Stomach (tissue), 9 donors: ENCODE measurements around the gene TLL2. TPM values are rescaled to one million over a fixed set of nuclear protein-coding genes. Genes with fewer than 3 reads are reported as not detected.

Source experiments
- DNase-seq, 2 donors: peaks; one replicate each; pipeline versions ENCODE4 v3.0.0 to v3.0.0-alpha.2; 2013 to 2019
- H3K27ac ChIP-seq, 5 donors: fragments of 200-600 bp in 4 of 5; sonication (generic) in 4 of 5; one replicate each; pipeline ENCODE4 v1.5.1; 2013 to 2019; ENCODE audit warnings: mild to moderate bottlenecking in 1 of 5, moderate library complexity in 1 of 5
- H3K27me3 ChIP-seq, 3 donors: fragments of 200-600 bp; sonication (generic); one replicate each; pipeline ENCODE4 v1.5.1; 2017 to 2019; ENCODE audit warnings: mixed run types in 1 of 3
- H3K36me3 ChIP-seq, 4 donors: fragments of 200-600 bp; sonication (generic); 1 replicate in 3 of 4; 2 replicates in 1 of 4; pipeline ENCODE4 v1.5.1; 2016 to 2019
- H3K4me1 ChIP-seq, 4 donors: fragments of 200-600 bp; sonication (generic); one replicate each; pipeline ENCODE4 v1.5.1; 2016 to 2019
- H3K4me3 ChIP-seq, 4 donors: fragments of 200-600 bp; sonication (generic) in 3 of 4; one replicate each; pipeline ENCODE4 v1.5.1; 2016 to 2019; ENCODE audit warnings: mild to moderate bottlenecking in 1 of 4
- H3K9me3 ChIP-seq, 4 donors: fragments of 200-600 bp; sonication (generic); one replicate each; pipeline ENCODE4 v1.5.1; 2016 to 2019
- CTCF ChIP-seq, 7 experiments: fragments of 450-650 bp in 4 of 7; fragments of 200-600 bp in 3 of 7; sonication (generic) in 3 of 7; IDR thresholded peaks; one replicate each; pipeline ENCODE4 v1.5.1; 2016 to 2019; ENCODE audit warnings: antibody characterized with exemption in 7 of 7, control low read depth in 2 of 7, mild to moderate bottlenecking in 1 of 7
- EP300 ChIP-seq: sonication (generic); formaldehyde crosslinking; IDR thresholded peaks from one replicate; pipeline ENCODE4 v1.6.1; 2017; ENCODE audit warnings: antibody characterized with exemption
- POLR2A ChIP-seq, 4 donors: fragments of 450-650 bp; IDR thresholded peaks; one replicate each; pipeline ENCODE4 v1.6.1; 2016; ENCODE audit warnings: antibody characterized with exemption in 4 of 4, control low read depth in 2 of 4, mild to moderate bottlenecking in 1 of 4, moderate library complexity in 1 of 4
- POLR2AphosphoS5 ChIP-seq, 3 donors: sonication (generic); formaldehyde crosslinking; IDR thresholded peaks; one replicate each; pipeline ENCODE4 v1.6.1; 2016; ENCODE audit warnings: antibody characterized with exemption in 3 of 3
- WGBS, 5 donors: extraction: QIAGEN DNeasy Blood & Tissue Kit in 3 of 5; methylation state at CpG; one replicate each; pipeline versions ENCODE4 v1.1.5 to v1.1.7; 2013 to 2018; 5-methylcytosine and 5-hydroxymethylcytosine counted together
- intact Hi-C: fragments of 100-400 bp; cut with DNase I; formaldehyde crosslinking; loops from one replicate; pipeline ENCODE4 v1.15.1; 2023; ENCODE audit warnings: low total_unique reads
- polyA plus RNA-seq, 3 donors: library from polyadenylated mRNA; stranded (reverse); fragments of 200-250 nt; gene quantifications; one replicate each; pipeline ENCODE4 v1.2.3, GENCODE V29; 2013
- total RNA-seq, 5 donors: library from RNA; depleted of rRNA; stranded (reverse); fragments of >200 nt; gene quantifications; one replicate each; pipeline versions ENCODE4 v1.1.0 to v1.2.3, GENCODE V29; 2014 to 2016
- donor health status: healthy with polysubstance abuse.
- donor health status: Bipolar disorder and iron deficiency.
- donor health status: healthy.

The TLL2 gene
- total and polyA plus RNA-seq, 8 donors = 0.37 to 1.4 (median 0.57) TPM; not detected in 2

- H3K27me3 ChIP-seq = peaks cover 0 to 7% (median 4%) of the 10 kb centered on the region in 3 donors
- intact Hi-C loops = no loop called here
- no peak overlapping the region for H3K4me3 ChIP-seq
- TF ChIP-seq POLR2A (IDR thresholded peaks at IDR 0.05) (no peak), CTCF (IDR thresholded peaks at IDR 0.05) (no peak)
- no peak overlapping the region for H3K27ac ChIP-seq
- DNase-seq = no peak
- peaks cover 0 to 5% (median 0%) of the 10 kb centered on the region in 4 donors for H3K9me3 ChIP-seq
- no peaks in the 10 kb centered on the region for H3K4me1 ChIP-seq
- WGBS, 5 donors = 72 to 91% (median 79%) methylated on average over 6 of the region's 6 CpGs
- no peaks in the 10 kb centered on the region for H3K36me3 ChIP-seq
Measured at GRCh38 chr10:96359616-96360015, 154.1 kb downstream of the TLL2 start.

- intact Hi-C loops = no loop called here
- DNase-seq = no peak
- Histone ChIP-seq H3K9me3 (peaks cover 0 to 5% (median 0%) of the 10 kb centered on the region in 4 donors), H3K27me3 (peaks cover 0 to 7% (median 4%) of the 10 kb centered on the region in 3 donors), H3K36me3 (no peaks in the 10 kb centered on the region), H3K27ac (no peak within 1 kb of the TSS), H3K4me1 (no peaks in the 10 kb centered on the region), H3K4me3 (no peak within 1 kb of the TSS)
- TF ChIP-seq POLR2AphosphoS5 (IDR thresholded peaks at IDR 0.05) = no peak
- no peak for TF ChIP-seq CTCF (IDR thresholded peaks at IDR 0.05)
- TF ChIP-seq EP300 = no peak
- no peak for TF ChIP-seq POLR2A (IDR thresholded peaks at IDR 0.05)
- WGBS, 5 donors = 72 to 82% (median 78%) methylated on average over 7 of the region's 7 CpGs
Measured at GRCh38 chr10:96358851-96359540, 154.7 kb downstream of the TLL2 start, which contains the start of gene OPALIN. Gene OPALIN (minus strand): TSS chr10:96359002. CDS start chr10:96358896, 106 bp downstream.

GRCh38 chr10:96357038-96357620 is 156.6 kb downstream of the TLL2 start:
- WGBS, 5 donors = 66 to 80% (median 70%) methylated on average over 7 to 8 of the region's 8 CpGs
- no peak overlapping the region for H3K4me3 ChIP-seq
- no peaks in the 10 kb centered on the region for H3K36me3 ChIP-seq
- H3K27ac ChIP-seq = no peak overlapping the region
- peaks cover 0 to 7% (median 4%) of the 10 kb centered on the region in 3 donors for H3K27me3 ChIP-seq
- intact Hi-C loops = no loop called here
- no peaks in the 10 kb centered on the region for H3K4me1 ChIP-seq
- TF ChIP-seq POLR2AphosphoS5 (IDR thresholded peaks at IDR 0.05) (no peak), CTCF (IDR thresholded peaks at IDR 0.05) (no peak), POLR2A (IDR thresholded peaks at IDR 0.05) (no peak), EP300 (no peak)
- peaks cover 0 to 2% (median 0%) of the 10 kb centered on the region in 4 donors for H3K9me3 ChIP-seq
- no peak for DNase-seq

- 31 to 51% (median 39%) methylated on average over 4 of the region's 4 CpGs for WGBS, 5 donors
- peak in 1 of 2 donors; percentile 74 for DNase-seq
- H3K4me1 ChIP-seq = no peaks in the 10 kb centered on the region
- no peak overlapping the region for H3K27ac ChIP-seq
- TF ChIP-seq EP300 (no peak), POLR2AphosphoS5 (IDR thresholded peaks at IDR 0.05) (no peak), POLR2A (IDR thresholded peaks at IDR 0.05) (no peak), CTCF (IDR thresholded peaks at IDR 0.05) (no peak)
- peaks cover 0 to 7% (median 4%) of the 10 kb centered on the region in 3 donors for H3K27me3 ChIP-seq
- H3K9me3 ChIP-seq = no peaks in the 10 kb centered on the region
- no peaks in the 10 kb centered on the region for H3K36me3 ChIP-seq
- H3K4me3 ChIP-seq = no peak overlapping the region
- intact Hi-C loops = no loop called here
Measured at GRCh38 chr10:96352582-96352981, 161.1 kb downstream of the TLL2 start.
